ACHN (cell line): ENCODE measurements around the gene TGIF2.
"Not testable (repeated sequence)": the region's sequence is repeated elsewhere in the genome, so short reads cannot be mapped to it uniquely, and the experiment has no call there.

ENCODE experiments used
- DNase-seq: peaks from one replicate; pipeline ENCODE4 v3.0.0-alpha.2; 2015
- in situ Hi-C: cut with HindIII; loops from 2 replicates; pipeline ENCODE4 v1.10.0; 2017; ENCODE audit warnings: low sequenced_read_pairs, low pct_ligation_motif_present, low pct_unique_long_range_greater_than_20kb

TGIF2 gene

GRCh38 chr20:36605399-36606157 is 32.2 kb downstream of the TGIF2 start, which contains the start of gene RAB5IF:
TSS of gene RAB5IF (plus strand) at chr20:36605779. CDS start at chr20:36605952, 173 bp downstream.
- in situ Hi-C loops, result no loop called here
- peak; percentile 97 for DNase-seq

- in situ Hi-C loops, result no loop called here
These were observed 33.0 kb downstream of the TGIF2 start for GRCh38 chr20:36606158-36607066.

DNA sequence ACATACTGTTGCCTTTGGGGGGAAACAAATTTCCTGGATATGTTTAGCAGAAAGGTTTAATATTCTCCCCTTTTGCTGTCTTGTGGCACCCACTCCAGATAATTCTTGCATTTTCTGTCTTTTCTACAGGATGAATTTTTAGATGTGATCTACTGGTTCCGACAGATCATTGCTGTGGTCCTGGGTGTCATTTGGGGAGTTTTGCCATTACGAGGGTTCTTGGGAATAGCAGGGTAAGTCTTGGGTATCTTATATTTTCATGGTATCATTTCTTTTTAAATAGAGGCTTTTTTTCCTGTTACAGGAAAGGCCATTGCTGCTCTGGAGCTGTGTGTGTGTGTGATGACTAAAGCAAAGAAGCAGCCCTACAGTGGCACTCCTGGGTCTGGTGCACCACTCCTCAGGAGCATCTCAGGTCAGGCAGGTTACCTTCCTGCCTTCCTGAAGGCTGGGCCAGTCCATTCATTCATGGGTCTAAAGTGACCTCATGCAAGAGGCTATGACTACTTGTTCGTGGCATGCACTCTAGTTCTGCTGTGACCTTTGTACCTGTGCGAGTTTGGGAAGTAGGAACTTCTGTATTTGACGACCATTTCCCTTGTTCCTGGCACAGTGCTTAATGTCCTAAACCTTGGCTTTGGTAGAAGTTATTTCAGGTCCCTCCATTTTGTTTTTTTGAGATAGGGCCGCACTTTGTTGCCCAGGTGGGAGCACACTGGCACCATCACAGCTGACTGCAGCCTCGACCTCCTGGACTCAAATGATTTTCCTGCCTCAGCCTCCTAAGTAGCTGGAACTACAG is 34.4 kb downstream of the TGIF2 start:
- DNase-seq, result peak; percentile 18
- in situ Hi-C loops, result no loop called here

More at GRCh38 chr20:36606158-36607066, 33.0 kb downstream of the TGIF2 start:
- peak; percentile 7 for DNase-seq

GRCh38 chr20:36608388-36608728 is 35.0 kb downstream of the TGIF2 start:
- in situ Hi-C loops, DNase-seq: not testable (repeated sequence)

- in situ Hi-C loops, result no loop called here
- DNase-seq, result no peak
These were observed 38.2 kb downstream of the TGIF2 start for GRCh38 chr20:36611625-36612024.

- no peak for DNase-seq
- in situ Hi-C loops, result no loop called here
These were observed 40.6 kb downstream of the TGIF2 start for GRCh38 chr20:36613974-36614373.

GRCh38 chr20:36614781-36615557 is 41.6 kb downstream of the TGIF2 start:
- in situ Hi-C loops, result no loop called here
- peak; percentile 62 for DNase-seq

- no peak for DNase-seq
- in situ Hi-C loops, result no loop called here
These were observed 47.5 kb downstream of the TGIF2 start for GRCh38 chr20:36620917-36621316.

- in situ Hi-C loops, result no loop called here
- DNase-seq, result no peak
These were observed 50.0 kb downstream of the TGIF2 start for GRCh38 chr20:36623444-36623843.

- in situ Hi-C loops, result no loop called here
- DNase-seq, result no peak
These were observed 50.9 kb downstream of the TGIF2 start for GRCh38 chr20:36624068-36624943.

GRCh38 chr20:36624944-36625324 is 51.5 kb downstream of the TGIF2 start:
- no peak for DNase-seq
- in situ Hi-C loops, result no loop called here

GRCh38 chr20:36628076-36628475 is 54.7 kb downstream of the TGIF2 start:
- in situ Hi-C loops, result no loop called here
- DNase-seq, result no peak

- in situ Hi-C loops, result no loop called here
- no peak for DNase-seq
These were observed 56.6 kb downstream of the TGIF2 start for GRCh38 chr20:36629719-36630681.

DNA sequence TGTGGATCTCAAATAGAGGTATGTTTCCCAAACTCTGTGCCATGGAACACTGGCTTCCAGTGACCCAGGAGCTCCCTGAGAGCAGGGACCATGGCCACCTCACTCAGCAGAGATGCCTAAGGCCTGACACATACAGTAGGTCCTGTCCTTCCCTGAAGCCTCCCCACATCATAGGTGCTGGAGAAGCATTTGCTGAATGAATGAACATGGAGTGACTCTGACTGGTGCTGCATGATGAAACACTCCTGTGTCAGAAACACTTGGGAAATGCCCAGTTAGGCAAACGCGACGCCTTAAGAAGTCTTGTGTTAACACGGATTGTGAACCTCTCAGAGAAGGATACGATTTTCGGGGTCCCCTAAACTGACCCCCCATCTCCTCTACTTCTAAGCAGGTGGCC is 58.2 kb downstream of the TGIF2 start:
- in situ Hi-C loops, result no loop called here
- DNase-seq, result no peak

DNA sequence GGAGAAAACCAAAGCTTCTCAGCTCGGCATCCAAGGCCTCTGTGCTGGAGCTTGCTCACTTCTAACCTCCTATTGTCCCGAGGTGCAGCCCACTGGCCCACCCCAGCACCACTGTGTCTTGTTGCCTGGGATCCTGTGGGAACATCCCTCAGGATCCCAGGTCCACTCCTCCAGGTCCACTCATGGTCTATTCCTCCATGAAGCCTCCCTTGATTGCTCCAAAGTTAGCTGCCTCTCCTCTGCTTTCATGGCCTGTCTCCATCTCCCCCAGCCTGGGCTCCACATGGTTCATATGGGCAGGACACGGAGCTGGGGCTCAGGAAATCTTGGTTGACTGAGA is 58.7 kb downstream of the TGIF2 start:
- no peak for DNase-seq

GRCh38 chr20:36632487-36633284 is 59.3 kb downstream of the TGIF2 start:
- DNase-seq, result no peak
- in situ Hi-C loops, result no loop called here

More for the DNA sequence above, 58.7 kb downstream of the TGIF2 start:
- in situ Hi-C loops, result no loop called here
